Left cardiac atrium (tissue), 4 donors: Measurements from ENCODE around the gene MCC. TPM values are rescaled to one million over a fixed set of nuclear protein-coding genes. Genes with fewer than 3 reads are reported as not detected.

Source experiments
- ATAC-seq, 2 donors: fragments of 200-7000 bp; cut with Tn5 transposase; one replicate each; pipeline ENCODE4 v1.9.1; 2020; ENCODE audit warnings: mild to moderate bottlenecking in 2 of 2, moderate library complexity in 2 of 2
- DNase-seq: peaks from one replicate; pipeline ENCODE4 v3.0.0-alpha.2; 2020
- intact Hi-C, 2 donors: fragments of 100-400 bp; cut with DNase I; formaldehyde crosslinking; loops; one replicate each; pipeline versions ENCODE4 v1.14.1 to v1.15.1; 2022 to 2023
- total RNA-seq, 2 donors: library from RNA; stranded (reverse); fragmentation: NEBNext Ultra II Directional; extraction: Animal tissue kit (Norgen Biotek cat#: 25700); gene quantifications; one replicate each; pipeline ENCODE4 v1.2.1, GENCODE V29; 2021
- donor health status: DM: no; HTN: yes; CAD: no.
- donor health status: DM: no; HTN: yes; CAD: no; lungs with severe emphysema.
- donor health status: DM: yes; HTN: yes; CAD: no.
- donor health status: Dilated cardiomyopathy.

The MCC gene
- total RNA-seq, 2 donors from 2014 or later, result 18.2 to 28.6 TPM

- ATAC-seq (no peak), DNase-seq (no peak)
- intact Hi-C loops, result no loop called here
These were observed 330.4 kb downstream of the MCC start for GRCh38 chr5:113157886-113158285.

DNA sequence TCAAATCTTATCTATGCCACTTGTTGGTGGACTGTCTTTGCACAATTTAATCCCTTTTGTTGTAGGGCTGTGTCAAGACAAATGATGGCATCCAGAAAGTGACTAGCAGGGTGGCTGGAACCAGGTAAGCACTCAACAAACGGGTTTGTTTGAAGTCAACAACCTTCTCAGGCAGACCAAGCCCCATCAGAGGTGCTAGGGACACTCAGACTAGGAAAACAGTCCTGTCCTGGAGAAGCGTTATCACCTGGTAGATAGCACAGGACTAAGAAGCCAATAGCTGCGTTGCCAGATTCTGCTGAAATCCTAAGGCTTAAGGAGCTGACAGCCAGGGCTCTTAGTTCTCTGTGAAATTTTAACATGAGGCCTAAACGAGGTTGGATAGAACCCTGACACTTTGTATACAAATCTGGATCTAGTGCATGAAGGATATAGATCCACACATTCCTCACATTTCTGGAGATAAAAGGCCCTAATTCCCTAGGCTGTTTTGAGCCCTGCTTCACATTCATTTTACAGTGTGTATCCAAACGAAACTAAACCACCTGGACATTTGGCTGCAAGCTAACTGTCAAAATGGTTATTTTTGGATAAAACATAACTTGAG lies 331.9 kb downstream of the MCC start:
- intact Hi-C loops, result no loop called here
- no peak for DNase-seq

DNA sequence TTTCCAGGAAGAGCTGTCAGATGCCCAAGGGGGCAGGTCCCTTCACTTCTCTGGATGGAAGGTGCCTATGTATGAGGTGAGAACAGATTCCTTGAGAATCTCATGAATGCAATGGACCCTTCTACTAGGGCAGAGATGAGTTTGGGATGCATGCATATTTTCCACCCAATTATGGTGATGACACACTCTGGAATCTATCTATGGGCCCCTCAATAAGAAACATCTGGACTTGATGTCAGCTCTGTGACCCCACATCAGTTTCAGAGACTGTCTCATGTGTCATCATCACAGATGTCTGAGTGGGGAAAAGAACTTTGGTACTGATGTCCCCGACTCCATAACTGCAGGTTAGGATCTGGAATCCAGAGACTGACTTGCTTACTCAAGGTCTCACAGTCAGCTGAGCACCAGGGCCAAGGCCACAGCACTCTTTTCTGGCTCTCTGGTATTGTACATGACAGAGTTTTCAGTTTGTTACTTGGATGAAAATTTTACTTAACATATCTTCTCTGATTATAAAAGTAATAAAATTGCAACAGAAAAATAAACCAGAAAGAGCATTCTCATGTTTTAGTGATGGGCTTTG lies 334.6 kb downstream of the MCC start:
- intact Hi-C loops, result no loop called here
- no peak for DNase-seq

More for the DNA sequence above, 331.9 kb downstream of the MCC start:
- no peak for ATAC-seq

GRCh38 chr5:113152380-113152740 lies 335.9 kb downstream of the MCC start:
- intact Hi-C loops, result no loop called here
- DNase-seq (no peak), ATAC-seq (no peak)

More for the DNA sequence above, 334.6 kb downstream of the MCC start:
- no peak for ATAC-seq

GRCh38 chr5:113151641-113152379 lies 336.4 kb downstream of the MCC start:
- DNase-seq (no peak), ATAC-seq (no peak)
- intact Hi-C loops, result no loop called here

GRCh38 chr5:113150821-113151220 lies 337.4 kb downstream of the MCC start:
- DNase-seq (no peak), ATAC-seq (no peak)
- intact Hi-C loops, result no loop called here

DNA sequence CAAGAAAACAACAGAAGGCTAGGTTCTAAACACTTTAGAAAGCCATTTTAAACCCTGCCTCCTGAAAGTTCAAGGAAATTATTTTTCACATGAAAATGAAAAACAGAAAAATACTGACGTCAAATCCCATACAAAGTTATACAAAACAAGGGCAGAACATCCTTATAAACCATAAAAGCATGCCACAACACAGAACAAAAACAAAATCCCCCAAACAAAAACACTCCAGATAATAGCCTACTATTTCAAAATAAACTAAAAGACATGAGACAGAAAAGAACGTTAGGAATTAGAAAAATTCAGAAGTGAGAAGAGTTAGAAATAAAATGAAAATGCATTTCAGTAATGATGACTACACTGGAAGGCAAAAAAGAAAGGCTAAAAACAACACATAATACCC lies 338.0 kb downstream of the MCC start:
- no peak for ATAC-seq
- intact Hi-C loops, result no loop called here
- no peak for DNase-seq

DNA sequence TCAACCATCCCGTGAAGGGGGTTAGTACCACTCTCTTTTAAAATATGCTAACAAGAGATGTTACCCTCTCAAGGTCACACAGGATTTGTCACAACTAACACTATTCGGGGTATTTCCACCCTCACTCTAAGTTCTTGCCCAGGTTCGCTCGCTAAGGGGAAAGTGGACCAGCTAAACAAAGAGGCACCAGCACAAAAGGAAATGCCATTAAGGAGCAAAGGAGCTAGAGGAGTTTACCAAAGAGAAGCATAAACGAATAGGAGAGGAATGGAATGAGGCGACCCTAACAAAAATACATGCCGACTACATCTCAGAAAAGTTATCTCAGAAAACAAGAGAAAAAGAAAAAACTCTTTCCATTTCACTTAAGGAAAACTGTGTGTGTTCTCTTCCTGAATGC lies 340.7 kb downstream of the MCC start:
- ATAC-seq, result no peak
- intact Hi-C loops, result no loop called here
- no peak for DNase-seq

DNA sequence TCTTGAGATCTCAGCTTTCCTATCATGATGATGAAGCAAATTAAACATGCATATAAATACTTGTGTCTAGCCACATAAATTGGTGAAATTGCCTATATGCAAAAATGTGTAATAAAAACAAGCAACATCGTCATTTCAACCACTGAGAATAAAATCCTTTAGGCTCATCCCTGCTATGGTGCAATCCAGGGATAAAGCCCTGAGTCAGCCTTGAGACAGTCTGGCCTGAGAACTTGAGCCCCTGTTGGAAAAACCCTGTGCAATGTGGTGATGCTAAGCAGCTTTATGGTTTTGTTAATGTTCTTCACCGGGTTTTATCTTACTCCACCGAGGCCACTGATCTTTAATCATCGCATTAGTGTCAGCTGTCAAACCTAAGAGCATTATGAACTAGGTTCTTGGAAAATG lies 341.1 kb downstream of the MCC start:
- DNase-seq (no peak), ATAC-seq (peak; percentile 53 to 93)
- intact Hi-C loops, result no loop called here

DNA sequence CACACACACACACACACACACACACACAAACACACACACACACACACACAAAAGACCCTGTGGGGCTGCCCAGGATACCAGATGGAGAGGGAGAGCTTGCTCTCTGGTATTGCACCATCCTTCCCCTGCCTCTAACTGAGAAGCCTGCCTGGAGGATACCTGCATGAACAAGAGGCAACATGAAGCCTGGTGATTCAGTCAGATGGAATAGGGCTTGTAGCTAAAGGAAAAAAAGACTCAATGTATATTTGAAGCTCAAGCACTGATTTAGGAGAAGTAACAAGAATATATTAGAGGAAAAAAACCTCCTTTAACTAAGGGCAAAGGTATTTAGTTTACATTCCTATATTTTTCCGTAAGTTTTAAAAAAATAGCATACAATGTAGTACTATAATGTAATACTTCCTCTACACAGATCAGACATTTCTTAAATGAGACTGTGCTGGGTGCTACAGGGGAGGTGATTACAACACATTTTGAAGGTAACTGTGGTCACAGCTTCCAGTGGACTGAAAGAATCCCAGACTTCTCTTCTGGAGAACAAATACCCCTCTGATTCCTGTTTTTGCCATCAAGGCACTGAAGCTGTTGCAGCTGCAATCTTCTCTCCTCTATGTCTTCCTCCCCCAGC lies 342.4 kb downstream of the MCC start:
- intact Hi-C loops, result no loop called here
- no peak for DNase-seq
- ATAC-seq, result no peak

GRCh38 chr5:113142186-113142585 lies 346.1 kb downstream of the MCC start:
- DNase-seq, result no peak
- intact Hi-C loops, result no loop called here
- no peak for ATAC-seq

- intact Hi-C loops, result no loop called here
- peak; percentile 76 to 92 for ATAC-seq
- DNase-seq, result peak; percentile 29
These were observed 347.2 kb downstream of the MCC start for GRCh38 chr5:113140837-113141671.

DNA sequence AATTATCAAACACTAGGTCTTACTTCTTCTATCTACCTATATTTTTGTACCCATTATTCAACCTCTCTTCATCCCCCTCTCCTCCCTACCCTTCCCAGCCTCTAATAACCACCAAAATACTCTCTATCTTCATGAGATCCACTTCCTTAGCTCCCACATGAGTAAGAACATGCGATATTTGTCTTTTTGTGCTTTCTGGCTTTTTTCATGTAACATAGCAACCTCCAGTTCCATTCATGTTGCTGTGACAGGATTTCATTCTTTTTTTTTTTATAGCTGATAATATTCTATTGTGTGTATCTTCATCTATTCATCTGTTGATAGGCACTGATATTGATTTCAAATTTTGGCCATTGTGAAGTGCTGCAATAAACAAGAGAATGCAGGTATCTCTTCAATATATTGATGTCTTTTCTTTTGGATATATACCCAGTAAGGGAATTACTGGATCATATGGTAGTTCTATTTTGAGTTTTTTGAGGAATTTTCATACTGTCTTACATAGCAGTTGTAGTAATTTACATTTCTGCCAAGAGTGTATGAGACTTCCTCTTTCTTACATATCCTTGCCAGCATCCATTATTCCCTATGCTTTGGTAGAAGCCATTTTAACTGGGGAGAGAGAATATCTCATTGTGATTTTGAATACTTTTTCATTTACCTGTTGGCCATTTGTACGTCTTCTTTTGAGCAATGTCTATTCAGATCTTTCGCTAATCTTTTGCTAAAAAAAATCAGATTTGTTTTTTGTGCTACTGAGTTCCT lies 354.9 kb downstream of the MCC start:
- DNase-seq, result no peak
- intact Hi-C loops, result no loop called here
- ATAC-seq, result no peak

DNA sequence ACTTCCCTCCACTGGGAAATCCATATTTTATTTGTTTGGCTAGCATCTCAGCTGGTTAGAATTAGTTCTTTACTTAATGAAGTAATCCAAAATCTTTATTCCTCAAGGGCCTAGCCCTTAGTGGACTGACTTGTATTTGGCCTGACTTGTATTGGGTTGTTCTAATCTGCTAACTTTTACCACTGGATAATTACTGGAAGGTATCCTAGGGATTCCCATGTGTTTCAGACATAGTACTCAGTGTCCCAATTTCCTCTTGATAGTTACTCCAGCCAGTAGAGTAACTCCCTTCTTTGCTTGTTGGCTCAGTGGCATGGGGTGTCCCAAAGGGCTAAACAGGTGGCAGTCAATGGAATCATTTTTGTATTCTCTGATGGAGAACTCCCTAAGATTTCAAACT lies 355.7 kb downstream of the MCC start:
- ATAC-seq (peak; percentile 37 to 74), DNase-seq (no peak)
- intact Hi-C loops, result no loop called here

DNA sequence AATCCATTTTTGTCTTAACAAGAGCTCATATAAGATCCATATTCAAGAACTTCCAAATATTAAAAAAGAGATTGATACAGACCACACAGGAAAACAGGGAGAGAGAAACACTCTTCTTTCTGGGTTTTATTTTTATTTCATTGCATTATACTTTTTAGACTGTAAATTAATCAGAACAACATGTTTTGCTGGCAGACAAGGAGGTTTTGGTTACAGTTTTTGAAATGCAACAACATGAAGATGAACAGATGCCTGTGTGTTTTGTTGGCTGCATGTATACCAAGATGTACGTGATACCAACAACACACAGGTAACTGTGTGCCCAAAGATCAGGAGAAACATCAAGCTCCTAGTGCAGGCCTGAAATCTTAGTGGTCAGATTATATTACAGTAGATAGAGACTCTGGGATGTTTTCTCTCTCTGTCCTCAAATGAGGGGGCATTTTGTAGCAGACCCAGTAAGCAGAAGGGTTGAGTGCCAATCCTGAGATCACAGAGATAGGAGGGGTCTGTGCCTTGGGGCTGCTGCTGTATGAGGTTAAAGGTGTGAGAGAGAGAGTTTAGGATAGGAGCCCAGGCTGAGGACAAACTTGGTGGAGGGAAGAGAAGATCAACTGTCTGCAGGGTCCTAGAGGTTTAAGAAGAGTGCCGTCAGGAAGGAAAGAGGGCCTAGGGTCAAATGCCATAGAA lies 359.5 kb downstream of the MCC start:
- intact Hi-C loops, result no loop called here
- ATAC-seq, result no peak
- no peak for DNase-seq

DNA sequence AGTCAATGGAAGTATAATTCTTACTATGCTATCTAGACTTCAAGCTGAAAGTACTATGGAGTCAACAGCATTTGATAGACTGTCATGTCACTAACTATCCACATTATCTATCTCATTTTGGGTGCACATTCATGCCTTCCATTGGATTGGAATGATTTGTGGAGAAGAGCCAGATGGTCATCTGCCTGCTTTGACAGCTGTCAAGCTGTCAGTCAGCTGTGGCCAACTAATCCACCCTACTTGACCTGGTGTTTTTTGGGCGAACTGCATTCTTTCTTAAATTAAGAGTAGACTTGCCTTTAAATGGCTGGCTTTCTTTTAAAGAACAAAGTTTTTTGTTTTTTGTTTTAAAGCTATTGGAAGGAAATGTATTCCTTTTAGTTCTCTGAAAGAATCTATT lies 360.2 kb downstream of the MCC start:
- intact Hi-C loops, result no loop called here
- DNase-seq, result no peak
- no peak for ATAC-seq

- ATAC-seq, result no peak
- intact Hi-C loops, result no loop called here
These were observed 361.2 kb downstream of the MCC start for GRCh38 chr5:113127021-113127420.

GRCh38 chr5:113125371-113125770 lies 362.9 kb downstream of the MCC start:
- DNase-seq (no peak), ATAC-seq (no peak)
- intact Hi-C loops, result no loop called here

More at GRCh38 chr5:113127021-113127420, 361.2 kb downstream of the MCC start:
- no peak for DNase-seq
